ENCODE results near the gene CHERP.
A peak's percentile ranks its signal among the peaks of the same experiment; 100 is the strongest.
"Not testable (repeated sequence)": the region's sequence is repeated elsewhere in the genome, so short reads cannot be mapped to it uniquely, and the experiment has no call there.

CHERP gene

DNA sequence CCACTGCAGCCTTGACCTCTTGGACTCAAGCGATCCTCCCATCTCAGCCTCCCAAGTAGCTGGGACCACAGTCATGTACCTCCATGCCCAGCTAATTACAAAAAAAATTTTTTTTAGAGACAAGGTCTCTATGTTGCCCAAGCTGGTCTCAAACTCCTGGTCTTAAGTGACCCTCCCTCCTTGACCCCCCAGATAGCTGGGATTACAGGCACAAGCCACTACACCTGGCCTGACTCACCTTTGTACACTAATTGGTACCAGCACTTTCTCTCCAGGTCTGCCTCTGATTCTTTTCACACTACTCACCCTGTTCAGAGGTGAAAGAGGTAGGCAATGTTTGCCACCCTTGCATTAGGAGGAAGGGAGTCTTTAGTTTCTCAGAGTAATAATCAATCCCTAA, 64.9 kb downstream of the CHERP start:
- POLR2A ChIA-PET: no interaction called here
- no peak for TF ChIP-seq FOXM1 (IDR thresholded peaks at IDR 0.05; ENCODE audit: borderline replicate concordance)
- no peak for TF ChIP-seq TARDBP (IDR thresholded peaks at IDR 0.05)
- no peak for TF ChIP-seq CTBP1 (IDR thresholded peaks at IDR 0.05; ENCODE audit: borderline replicate concordance)
- no peak for TF ChIP-seq ELF4 (IDR thresholded peaks at IDR 0.05)
- TF ChIP-seq SP1 (IDR thresholded peaks at IDR 0.05): no peak
- no peak for TF ChIP-seq ARNT (IDR thresholded peaks at IDR 0.05)
- TF ChIP-seq NFRKB (IDR thresholded peaks at IDR 0.05): no peak
- no peak for TF ChIP-seq SUZ12 (IDR thresholded peaks at IDR 0.05)
- TF ChIP-seq, protein P1, sequence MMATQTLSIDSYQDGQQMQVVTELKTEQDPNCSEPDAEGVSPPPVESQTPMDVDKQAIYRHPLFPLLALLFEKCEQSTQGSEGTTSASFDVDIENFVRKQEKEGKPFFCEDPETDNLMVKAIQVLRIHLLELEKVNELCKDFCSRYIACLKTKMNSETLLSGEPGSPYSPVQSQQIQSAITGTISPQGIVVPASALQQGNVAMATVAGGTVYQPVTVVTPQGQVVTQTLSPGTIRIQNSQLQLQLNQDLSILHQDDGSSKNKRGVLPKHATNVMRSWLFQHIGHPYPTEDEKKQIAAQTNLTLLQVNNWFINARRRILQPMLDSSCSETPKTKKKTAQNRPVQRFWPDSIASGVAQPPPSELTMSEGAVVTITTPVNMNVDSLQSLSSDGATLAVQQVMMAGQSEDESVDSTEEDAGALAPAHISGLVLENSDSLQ (IDR thresholded peaks at IDR 0.05): no peak
- TF ChIP-seq LEF1 (IDR thresholded peaks at IDR 0.05; ENCODE audit: borderline replicate concordance): no peak
- TF ChIP-seq HDGF (IDR thresholded peaks at IDR 0.05; ENCODE audit: borderline replicate concordance): no peak
- TF ChIP-seq BHLHE40 (IDR thresholded peaks at IDR 0.05; ENCODE audit: borderline replicate concordance): no peak
- no peak for TF ChIP-seq FOXA1 (IDR thresholded peaks at IDR 0.05)
- TF ChIP-seq FOXK2 (IDR thresholded peaks at IDR 0.05): no peak
- CTCF ChIA-PET: no interaction called here
- no peak for DNase-seq (ENCODE audit: extremely low spot score)

DNA sequence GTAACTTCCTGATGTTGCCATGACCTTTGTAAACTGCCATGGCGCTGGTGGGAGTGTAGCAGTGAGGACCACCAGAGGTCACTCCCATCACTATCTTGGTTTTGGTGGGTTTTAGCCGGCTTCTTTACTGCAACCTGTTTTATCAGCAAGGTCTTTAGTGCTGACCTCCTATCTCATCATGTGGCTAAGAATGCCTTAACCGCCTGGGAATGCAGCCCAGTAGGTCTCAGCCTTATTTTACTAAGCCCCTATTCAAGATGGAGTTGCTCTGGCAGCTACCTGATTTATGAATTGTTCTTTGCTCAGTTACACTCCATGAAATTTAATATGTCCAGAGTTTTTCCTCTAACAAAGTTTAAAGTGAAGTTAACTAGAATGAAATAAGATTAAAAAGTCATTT, 65.8 kb downstream of the CHERP start:
- ChIA-PET POLR2A (no interaction called here), CTCF (no interaction called here)
- DNase-seq (ENCODE audit: extremely low spot score): no peak
- no peak for TF ChIP-seq SUZ12 (IDR thresholded peaks at IDR 0.05)
- no peak for TF ChIP-seq L3MBTL2 (conservative IDR thresholded peaks at IDR 0.05)
- no peak for TF ChIP-seq BHLHE40 (IDR thresholded peaks at IDR 0.05; ENCODE audit: borderline replicate concordance)
- no peak for TF ChIP-seq ARNT (IDR thresholded peaks at IDR 0.05)
- TF ChIP-seq FOXM1 (IDR thresholded peaks at IDR 0.05; ENCODE audit: borderline replicate concordance): no peak
- no peak for TF ChIP-seq ELF4 (IDR thresholded peaks at IDR 0.05)
- no peak for TF ChIP-seq SP1 (IDR thresholded peaks at IDR 0.05)
- TF ChIP-seq FOXA1 (IDR thresholded peaks at IDR 0.05): no peak

DNA sequence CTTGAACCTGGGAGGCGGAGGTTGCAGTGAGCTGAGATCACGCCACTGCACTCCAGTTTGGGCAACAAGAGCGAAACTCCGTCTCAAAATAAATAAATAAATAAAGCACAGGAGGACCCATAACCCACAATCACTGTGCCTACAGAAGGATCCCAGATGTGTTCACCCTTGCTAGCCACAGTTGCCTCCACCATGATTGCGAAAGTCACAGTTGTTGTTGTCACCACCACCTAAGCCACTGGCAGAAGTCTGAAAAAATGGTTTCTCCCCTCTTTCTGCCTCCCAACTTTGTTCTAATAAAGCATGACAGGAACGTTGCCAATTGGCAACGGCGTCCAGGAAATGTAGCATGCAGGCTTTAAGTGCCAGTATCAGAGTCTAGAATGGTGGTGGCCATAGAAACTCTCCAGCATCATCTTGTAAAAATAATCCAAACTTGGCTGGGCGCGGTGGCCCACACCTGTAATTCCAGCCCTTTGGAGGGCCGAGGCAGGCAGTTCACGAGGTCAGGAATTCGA, 68.3 kb downstream of the CHERP start:
- ChIA-PET CTCF (no interaction called here), POLR2A (no interaction called here)
- no peak for TF ChIP-seq LEF1 (IDR thresholded peaks at IDR 0.05; ENCODE audit: borderline replicate concordance)
- no peak for TF ChIP-seq ARNT (IDR thresholded peaks at IDR 0.05)
- no peak for TF ChIP-seq SP1 (IDR thresholded peaks at IDR 0.05)
- TF ChIP-seq NFRKB (IDR thresholded peaks at IDR 0.05): no peak
- TF ChIP-seq ZNF384 (IDR thresholded peaks at IDR 0.05): no peak
- no peak for TF ChIP-seq L3MBTL2 (conservative IDR thresholded peaks at IDR 0.05)
- TF ChIP-seq SUZ12 (IDR thresholded peaks at IDR 0.05): no peak
- TF ChIP-seq ELF4 (IDR thresholded peaks at IDR 0.05): no peak
- no peak for TF ChIP-seq TARDBP (IDR thresholded peaks at IDR 0.05)
- no peak for TF ChIP-seq FOXK2 (IDR thresholded peaks at IDR 0.05)
- no peak for TF ChIP-seq BHLHE40 (IDR thresholded peaks at IDR 0.05; ENCODE audit: borderline replicate concordance)
- TF ChIP-seq CTBP1 (IDR thresholded peaks at IDR 0.05; ENCODE audit: borderline replicate concordance): no peak
- no peak for TF ChIP-seq FOXM1 (IDR thresholded peaks at IDR 0.05; ENCODE audit: borderline replicate concordance)
- no peak for TF ChIP-seq HDGF (IDR thresholded peaks at IDR 0.05; ENCODE audit: borderline replicate concordance)
- DNase-seq (ENCODE audit: extremely low spot score): no peak

DNA sequence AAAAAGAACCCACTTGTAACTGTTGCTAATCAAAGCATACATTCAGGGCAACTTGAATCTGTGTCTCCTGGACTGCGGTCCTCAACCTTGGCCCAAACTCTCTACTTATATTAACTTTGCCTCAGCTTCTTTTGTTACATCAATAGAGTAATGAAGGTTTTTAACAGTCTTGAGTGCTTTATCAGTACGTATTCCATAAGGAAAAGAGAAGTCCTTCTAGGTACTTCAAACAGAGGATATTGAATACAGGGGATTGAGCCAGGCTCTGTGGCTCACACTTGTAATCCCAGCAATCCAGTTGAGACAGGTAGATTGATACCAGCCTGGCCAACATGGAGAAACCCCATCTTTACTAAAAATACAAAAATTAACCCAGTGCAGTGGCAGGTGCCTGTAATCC, 69.2 kb downstream of the CHERP start:
- ChIA-PET POLR2A (no interaction called here), CTCF (no interaction called here)
- TF ChIP-seq L3MBTL2 (conservative IDR thresholded peaks at IDR 0.05) (no peak), ZNF384 (IDR thresholded peaks at IDR 0.05) (no peak), TARDBP (IDR thresholded peaks at IDR 0.05) (no peak), CTBP1 (IDR thresholded peaks at IDR 0.05; ENCODE audit: borderline replicate concordance) (no peak), LEF1 (IDR thresholded peaks at IDR 0.05; ENCODE audit: borderline replicate concordance) (no peak), SUZ12 (IDR thresholded peaks at IDR 0.05) (no peak), BHLHE40 (IDR thresholded peaks at IDR 0.05; ENCODE audit: borderline replicate concordance) (no peak), FOXK2 (IDR thresholded peaks at IDR 0.05) (no peak), HDGF (IDR thresholded peaks at IDR 0.05; ENCODE audit: borderline replicate concordance) (no peak), NFRKB (IDR thresholded peaks at IDR 0.05) (no peak), ARNT (IDR thresholded peaks at IDR 0.05) (no peak), SP1 (IDR thresholded peaks at IDR 0.05) (no peak)
- TF ChIP-seq, protein P1 (IDR thresholded peaks at IDR 0.05): no peak
- DNase-seq (ENCODE audit: extremely low spot score): no peak

DNA sequence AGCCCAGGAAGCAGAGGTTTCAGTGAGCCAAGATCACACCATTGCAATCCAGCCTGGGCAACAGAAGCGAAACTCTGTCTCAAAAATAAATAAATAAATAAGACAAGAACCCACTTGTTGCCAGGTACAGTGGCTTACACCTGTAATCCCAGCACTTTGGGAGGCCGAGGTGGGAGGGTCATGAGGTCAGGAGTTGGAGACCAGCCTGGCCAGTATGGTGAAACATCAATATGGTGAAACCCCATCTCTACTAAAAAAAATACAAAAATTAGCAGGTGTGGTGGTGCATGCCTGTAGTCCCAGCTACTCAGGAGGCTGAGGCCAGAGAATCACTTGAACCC, 69.7 kb downstream of the CHERP start:
- POLR2A ChIA-PET; DNase-seq (ENCODE audit: extremely low spot score); CTCF ChIA-PET: not testable (repeated sequence)

DNA sequence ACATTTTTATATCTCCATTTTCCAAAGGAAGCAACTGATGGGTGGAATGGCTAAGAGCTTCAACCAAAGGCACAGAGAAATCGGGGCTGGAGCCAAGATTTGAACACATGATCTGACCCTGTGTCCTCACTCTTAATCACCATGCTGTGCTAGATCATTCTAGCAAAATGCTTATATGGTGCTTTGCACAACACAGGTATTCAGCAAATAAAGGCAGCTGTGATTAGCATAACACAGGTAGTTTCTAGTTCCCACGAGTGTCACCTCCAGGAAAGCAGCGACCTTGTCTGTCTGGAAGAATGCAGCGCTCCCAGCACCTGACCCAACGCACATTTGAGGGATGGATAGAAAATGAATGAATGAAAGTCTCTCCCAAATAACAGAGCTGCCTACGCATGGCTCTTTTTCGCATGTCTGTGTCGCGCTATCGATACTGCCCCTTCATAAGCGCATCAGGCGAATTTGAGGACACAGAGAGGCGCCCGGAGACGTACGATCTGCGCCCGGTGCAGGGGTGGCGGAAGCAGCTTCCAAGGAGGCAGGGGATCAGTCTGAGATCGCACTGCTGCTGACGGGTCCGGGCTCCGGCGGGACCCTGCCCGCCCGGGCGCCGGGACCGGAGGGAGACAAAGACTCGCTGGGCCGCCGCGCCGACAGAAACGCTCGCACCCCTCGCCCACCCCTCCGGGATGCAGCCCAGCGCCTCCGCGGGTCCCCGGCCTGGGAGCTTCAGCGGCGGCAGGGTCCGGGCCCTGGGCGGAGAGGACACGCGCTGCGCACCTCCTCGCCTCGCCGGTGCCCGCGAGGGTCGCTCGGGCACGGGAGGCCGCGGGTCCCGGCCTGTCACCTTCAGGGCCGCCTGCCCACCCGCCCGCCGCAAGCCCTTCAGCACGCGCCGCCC, 71.1 kb downstream of the CHERP start:
- TF ChIP-seq FOXK2 (IDR thresholded peaks at IDR 0.05) (no peak), LEF1 (IDR thresholded peaks at IDR 0.05; ENCODE audit: borderline replicate concordance) (0 out of 2 replicates have a peak, but pooled peaks have one; percentile 20)
- POLR2A ChIA-PET: interaction anchor here (1.0 to 2.1 kb wide), 4 partner anchors 9 to 48 kb away, joined by 3 to 7 read pairs (median 4); partner anchors contain the start of genes C19orf44 and CALR3
- CTCF ChIA-PET: interaction anchor here (0.5 to 1.0 kb wide), 2 partner anchors 29 to 245 kb away, joined by 3 to 4 read pairs; no protein-coding TSS in a partner anchor
- no peak for DNase-seq (ENCODE audit: extremely low spot score)

DNA sequence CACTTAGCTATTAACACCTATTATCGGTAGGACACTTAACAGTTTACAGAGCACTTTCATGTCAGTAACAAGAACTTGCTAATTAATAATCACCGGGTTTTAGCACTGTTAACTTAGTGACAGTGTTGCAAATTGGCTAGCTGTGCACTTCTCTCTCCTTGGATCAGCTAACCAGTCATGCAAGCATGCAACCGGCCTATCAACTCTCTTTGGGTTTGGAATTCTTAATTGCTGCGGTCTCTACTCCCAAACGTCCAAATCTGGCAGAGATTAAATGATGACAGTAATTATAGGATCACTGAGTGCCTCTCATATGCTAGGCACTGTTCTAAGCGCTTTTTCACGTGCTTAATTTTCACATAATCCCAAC, 71.7 kb downstream of the CHERP start:
- POLR2A ChIA-PET: interaction anchor here (1.0 to 2.1 kb wide), 4 partner anchors 8 to 48 kb away, joined by 3 to 7 read pairs (median 4); partner anchors contain the start of genes C19orf44 and CALR3
- no peak for DNase-seq (ENCODE audit: extremely low spot score)
- TF ChIP-seq LEF1 (IDR thresholded peaks at IDR 0.05; ENCODE audit: borderline replicate concordance) (no peak), HDGF (IDR thresholded peaks at IDR 0.05; ENCODE audit: borderline replicate concordance) (no peak), FOXK2 (IDR thresholded peaks at IDR 0.05) (no peak), BHLHE40 (IDR thresholded peaks at IDR 0.05; ENCODE audit: borderline replicate concordance) (no peak), FOXA1 (IDR thresholded peaks at IDR 0.05) (no peak), NFRKB (IDR thresholded peaks at IDR 0.05) (no peak), TARDBP (IDR thresholded peaks at IDR 0.05) (no peak), ARNT (IDR thresholded peaks at IDR 0.05) (no peak), CTBP1 (IDR thresholded peaks at IDR 0.05; ENCODE audit: borderline replicate concordance) (no peak), SP1 (IDR thresholded peaks at IDR 0.05) (no peak), L3MBTL2 (conservative IDR thresholded peaks at IDR 0.05) (no peak), SUZ12 (IDR thresholded peaks at IDR 0.05) (no peak), ZNF384 (IDR thresholded peaks at IDR 0.05) (no peak), ELF4 (IDR thresholded peaks at IDR 0.05) (no peak), FOXM1 (IDR thresholded peaks at IDR 0.05; ENCODE audit: borderline replicate concordance) (no peak)
- TF ChIP-seq, protein P1 (IDR thresholded peaks at IDR 0.05): no peak
- CTCF ChIA-PET: interaction anchor here (1.0 kb wide), 1 partner anchor 28 kb away, joined by 3 read pairs; no protein-coding TSS in a partner anchor
